Stimulated activated CD4-positive, alpha-beta T cell treated with anti-CD3 and anti-CD28 coated beads, Interleukin-2, amount 100 ng/mL, for 4 hours (primary cell): Measurements from ENCODE around the gene TAAR6.
"Not testable (repeated sequence)": the region's sequence is repeated elsewhere in the genome, so short reads cannot be mapped to it uniquely, and the experiment has no call there.

Experiments used
- DNase-seq: peaks from one replicate; pipeline ENCODE4 v3.0.0-alpha.2; 2020; ENCODE audit warnings: low read depth

TAAR6 gene, protein sequence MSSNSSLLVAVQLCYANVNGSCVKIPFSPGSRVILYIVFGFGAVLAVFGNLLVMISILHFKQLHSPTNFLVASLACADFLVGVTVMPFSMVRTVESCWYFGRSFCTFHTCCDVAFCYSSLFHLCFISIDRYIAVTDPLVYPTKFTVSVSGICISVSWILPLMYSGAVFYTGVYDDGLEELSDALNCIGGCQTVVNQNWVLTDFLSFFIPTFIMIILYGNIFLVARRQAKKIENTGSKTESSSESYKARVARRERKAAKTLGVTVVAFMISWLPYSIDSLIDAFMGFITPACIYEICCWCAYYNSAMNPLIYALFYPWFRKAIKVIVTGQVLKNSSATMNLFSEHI

DNA sequence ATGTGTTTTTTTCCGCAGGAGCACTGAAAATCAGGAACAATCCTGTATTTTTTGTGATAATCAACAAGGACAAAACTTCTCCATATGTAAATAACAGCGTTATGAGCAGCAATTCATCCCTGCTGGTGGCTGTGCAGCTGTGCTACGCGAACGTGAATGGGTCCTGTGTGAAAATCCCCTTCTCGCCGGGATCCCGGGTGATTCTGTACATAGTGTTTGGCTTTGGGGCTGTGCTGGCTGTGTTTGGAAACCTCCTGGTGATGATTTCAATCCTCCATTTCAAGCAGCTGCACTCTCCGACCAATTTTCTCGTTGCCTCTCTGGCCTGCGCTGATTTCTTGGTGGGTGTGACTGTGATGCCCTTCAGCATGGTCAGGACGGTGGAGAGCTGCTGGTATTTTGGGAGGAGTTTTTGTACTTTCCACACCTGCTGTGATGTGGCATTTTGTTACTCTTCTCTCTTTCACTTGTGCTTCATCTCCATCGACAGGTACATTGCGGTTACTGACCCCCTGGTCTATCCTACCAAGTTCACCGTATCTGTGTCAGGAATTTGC, at the start of gene TAAR6:
Gene TAAR6 (plus strand): TSS at position 102 of the 557 bp plus-strand sequence. CDS start 0 bp downstream, at position 102.
- DNase-seq: no peak

DNA sequence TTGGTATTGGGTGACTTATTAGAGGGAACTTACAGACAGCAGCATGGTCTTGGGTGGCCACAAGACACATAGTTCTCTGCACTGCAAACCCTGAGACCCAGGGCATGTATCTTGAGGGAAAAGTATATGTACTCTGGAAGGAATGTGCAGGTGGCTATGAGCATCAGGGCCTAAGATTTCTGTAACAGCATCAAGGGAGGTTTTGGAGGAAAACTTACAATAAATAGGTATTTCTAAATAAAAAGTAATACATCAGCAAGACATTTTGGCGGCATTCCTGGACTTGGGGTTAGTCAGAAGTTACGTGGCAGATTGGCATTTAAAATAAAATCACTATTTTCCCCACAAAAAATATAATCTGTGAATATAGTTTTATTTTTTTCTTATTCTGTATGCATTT, 49.2 kb upstream of the TAAR6 start:
- DNase-seq: no peak

DNA sequence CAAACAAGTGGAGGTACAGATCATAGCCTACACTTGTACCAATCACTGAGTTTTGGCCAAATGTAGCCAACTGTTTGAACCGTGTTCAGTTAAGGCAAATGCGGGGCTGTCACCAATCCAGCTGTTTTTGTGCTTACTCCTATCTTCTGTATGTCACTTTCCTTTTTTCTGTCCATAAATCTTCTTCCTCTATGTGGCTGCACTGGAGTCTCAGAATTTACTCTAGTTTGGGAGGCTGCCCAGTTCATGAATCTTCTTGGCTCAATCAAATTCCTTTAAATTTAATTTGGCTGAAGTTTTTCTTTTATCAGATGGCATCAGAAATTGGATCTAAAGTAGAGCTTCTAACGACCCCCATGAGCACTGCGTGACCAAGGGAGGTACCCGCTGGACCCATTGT, 45.5 kb upstream of the TAAR6 start:
- DNase-seq: no peak

DNA sequence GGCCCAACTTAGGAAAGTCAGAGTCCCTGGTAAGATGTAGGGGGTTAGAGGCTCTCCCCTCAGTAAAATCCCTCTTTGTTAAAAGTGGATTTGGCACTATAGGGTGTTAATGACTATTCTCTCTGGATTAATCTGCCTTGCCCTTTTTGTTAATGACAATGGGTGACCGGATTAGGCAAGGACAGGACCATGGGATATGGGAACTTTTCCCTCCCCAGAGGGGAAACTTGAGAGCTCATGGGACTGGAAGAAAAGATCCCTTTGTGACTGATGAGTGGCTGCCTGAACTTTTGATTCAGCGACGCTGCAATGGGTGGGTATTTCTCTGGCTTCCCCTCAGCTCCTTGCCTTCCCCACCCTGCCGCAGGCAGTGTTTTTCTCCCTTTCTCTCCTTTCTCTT, 44.3 kb upstream of the TAAR6 start:
- no peak for DNase-seq

DNA sequence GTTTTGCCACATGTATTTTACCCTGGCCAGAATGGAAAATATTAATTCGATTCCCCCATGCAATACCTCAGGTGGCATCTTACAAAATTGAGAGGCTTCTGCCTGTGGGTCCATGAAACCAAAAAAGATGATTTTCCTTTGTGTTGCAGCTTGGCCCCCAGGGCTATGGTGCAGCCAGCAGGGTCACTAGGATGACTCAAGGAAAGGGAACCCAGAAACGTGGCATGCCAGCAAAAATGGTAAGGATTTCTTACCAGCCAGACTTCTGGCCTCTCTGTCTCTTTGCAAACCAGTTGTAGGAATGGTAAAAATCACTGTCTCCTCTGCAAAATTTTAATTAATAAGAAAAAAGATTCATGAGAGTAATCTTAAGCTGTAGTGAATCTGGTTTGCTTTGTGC, 43.7 kb upstream of the TAAR6 start:
- no peak for DNase-seq

DNA sequence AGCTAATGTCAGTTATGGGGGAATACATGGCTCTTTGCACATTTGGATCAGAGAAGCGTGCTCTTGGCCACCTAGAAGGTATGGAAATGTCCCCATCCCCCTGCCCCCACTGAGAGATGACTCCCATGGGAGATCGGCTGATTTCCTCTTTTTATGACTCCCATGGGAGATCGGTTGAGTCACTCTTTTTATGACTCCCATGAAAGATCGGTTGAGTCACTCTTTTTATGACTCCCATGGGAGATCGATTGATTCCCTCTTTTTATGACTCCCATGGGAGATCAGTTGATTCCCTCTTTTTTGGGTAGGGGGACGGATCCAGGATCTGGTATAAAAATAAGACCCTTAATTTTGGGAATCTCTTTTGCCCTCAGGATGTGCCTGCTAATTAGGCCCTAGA, 42.3 kb upstream of the TAAR6 start:
- no peak for DNase-seq

DNA sequence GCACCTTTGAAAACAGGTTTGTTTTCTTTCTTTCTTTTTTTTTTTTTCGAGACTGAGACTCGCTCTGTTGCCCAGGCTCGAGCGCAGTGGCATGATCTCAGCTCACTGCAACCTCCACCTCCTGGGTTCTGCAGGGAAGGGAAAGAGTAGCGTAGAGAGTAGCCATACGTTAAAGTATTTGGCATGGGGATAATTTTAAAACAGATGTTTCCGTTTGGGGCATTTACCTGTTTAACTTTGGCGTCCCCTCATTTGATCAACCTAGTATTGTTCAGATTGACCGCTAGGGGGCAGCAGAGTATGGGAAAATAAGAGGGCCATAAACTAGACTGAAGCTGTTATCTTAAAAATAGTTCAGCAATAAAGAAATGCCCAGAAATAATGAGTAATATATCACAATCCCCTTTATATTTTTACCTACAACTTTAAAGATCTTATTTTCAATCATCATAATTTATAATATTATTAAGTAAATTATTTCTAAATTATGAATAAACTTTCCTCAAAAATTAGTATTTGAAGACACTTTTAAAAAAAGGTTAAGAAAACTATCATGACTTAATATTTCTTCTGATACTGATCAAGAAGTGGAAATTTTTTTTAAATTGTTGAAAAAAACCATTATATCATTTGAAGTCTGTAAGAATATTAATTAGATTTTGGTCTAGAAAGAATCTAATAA, 39.7 kb upstream of the TAAR6 start:
- DNase-seq: peak; percentile 50

DNA sequence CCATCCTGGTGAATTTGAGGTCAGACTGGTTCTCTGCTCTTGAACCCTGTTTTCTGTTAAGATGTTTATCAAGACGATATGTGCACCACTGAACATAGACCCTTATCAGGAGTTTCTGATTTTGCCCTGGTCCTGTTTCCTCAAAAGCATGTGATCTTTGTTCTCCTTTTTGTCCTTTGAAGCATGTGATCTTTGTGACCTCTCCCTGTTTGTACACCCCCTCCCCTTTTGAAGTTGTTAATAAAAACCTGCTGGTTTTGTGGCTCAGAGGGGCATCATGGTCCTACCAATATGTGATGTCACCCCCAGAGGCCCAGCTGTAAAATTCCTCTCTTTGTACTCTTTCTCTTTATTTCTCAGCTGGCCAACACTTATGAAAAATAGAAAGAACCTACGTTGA, 35.6 kb upstream of the TAAR6 start:
- DNase-seq: not testable (repeated sequence)

DNA sequence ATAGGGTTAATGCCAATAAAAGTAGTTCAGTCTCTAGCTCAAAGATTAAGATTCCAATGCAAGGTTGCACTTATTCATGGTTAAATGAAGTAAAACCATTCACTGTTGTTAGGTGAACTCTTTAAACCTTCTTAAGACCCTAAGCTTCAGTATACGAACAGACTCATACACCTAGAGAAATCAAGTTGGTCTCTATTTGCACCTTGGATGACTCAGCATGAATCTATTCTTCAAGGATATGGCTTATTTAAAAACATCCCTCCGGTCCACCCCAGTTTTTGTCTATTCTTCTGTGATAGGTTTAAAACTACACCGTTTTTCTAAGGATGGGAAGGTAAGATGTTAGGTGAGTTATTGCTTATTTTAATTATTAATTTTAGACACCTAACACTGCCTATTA, 33.0 kb upstream of the TAAR6 start:
- DNase-seq: no peak

DNA sequence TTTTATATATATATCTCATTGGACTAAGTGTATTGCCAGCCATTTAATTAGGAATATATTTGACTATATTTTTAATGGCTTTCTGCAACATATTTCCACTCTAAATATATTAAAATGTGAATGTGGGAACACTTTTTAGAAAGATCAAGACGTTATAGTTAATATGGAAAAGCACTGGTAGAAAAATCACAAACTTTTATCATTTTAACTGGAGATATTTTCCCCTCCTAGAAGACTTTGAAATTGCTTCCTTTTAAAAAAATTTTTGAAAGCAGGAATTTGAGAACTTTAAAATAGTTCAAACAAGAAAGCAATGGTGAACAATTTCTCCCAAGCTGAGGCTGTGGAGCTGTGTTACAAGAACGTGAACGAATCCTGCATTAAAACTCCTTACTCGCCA, 32.1 kb upstream of the TAAR6 start, which contains the start of gene TAAR9:
Gene TAAR9 (plus strand): TSS at position 301 of the 400 bp plus-strand sequence. CDS start 13 bp downstream, at position 314.
- DNase-seq: no peak

DNA sequence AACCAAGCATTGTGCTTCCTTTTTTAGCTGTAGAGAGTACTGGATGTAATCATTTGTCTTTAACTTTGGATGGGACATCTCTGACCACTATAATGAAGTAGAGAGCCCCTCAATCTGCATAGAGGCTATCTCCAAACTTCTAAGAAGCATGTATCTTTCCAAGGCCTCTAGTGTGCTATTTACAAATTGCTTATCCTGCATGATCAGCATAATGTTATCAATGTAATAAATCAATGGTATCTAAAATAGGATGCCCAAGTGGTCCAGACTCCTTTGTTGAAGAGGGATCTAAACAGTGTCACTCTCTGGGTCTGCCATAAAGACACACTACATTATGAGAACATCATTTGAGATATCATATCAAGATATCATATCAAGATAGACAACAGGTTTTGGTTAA, 25.3 kb upstream of the TAAR6 start:
- DNase-seq: no peak

DNA sequence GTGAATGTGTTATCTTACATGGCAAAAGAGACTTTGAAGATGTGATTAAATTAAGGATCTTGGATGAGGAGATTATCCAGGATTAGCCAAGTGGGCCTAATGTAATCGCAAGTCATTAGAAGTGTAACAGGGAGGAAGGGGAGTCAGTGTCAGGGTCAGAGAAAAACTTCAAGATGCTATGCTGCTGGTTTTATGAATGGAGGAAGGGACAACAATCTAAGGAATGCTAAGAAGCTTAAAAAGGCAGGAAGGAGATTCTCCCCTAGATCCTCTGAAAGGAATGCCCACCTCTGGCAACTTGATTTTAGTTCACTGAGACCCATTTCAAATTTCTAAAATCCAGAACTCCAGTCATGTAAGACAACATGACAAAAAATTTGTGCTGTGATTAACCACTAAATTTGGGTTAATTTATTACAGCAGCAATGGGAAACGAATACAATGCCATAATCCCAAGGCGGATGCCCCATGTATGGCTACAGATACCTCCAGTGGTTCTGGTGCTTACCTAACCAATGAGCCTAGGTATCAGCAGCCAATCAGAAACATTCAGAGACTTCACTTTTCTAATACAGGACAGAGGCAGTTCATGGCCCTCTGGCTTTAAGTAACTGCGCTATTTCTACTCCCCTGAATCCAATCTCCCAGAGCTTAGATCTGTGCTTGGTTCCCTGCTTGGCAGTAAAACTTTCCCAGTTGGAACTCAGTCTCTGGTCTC, 21.2 kb upstream of the TAAR6 start:
- no peak for DNase-seq

DNA sequence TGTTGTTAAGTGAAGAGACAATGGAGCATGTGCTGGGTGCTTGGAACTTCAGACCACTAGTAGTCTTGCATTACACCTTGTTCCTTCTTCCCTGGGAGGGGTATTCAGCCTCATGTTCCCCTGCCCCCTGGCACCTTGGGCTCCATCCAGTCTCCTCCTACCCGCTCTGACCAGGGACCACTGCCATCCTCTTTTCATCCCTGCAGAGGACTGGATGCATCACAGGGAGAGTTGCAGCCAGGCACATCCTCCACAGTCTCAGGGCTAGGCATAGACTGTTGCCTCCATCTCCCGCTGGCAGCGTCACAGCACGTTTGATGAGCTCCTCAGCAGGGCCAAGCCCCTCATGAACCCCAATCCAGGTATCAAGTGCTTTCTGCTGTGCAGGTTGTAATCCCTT, 18.9 kb upstream of the TAAR6 start:
- DNase-seq: no peak

DNA sequence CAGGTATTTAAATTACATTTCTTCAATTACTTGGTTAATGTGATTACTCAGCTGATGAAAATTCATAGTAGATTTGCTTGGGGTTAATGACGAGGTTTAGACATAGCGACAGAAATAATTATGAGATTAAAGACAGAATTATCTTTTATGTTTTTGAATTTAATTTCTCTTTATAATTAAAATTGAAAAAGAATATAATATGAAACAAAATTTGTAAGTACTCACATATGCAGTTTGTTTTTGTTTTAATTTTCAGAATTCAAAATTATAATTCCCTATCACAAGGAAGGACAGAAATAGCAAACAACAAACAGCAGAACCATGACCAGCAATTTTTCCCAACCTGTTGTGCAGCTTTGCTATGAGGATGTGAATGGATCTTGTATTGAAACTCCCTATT, 17.8 kb upstream of the TAAR6 start, which contains the start of gene TAAR8:
Gene TAAR8 (plus strand): TSS at position 301 of the 400 bp plus-strand sequence. CDS start 21 bp downstream, at position 322.
- DNase-seq: no peak

DNA sequence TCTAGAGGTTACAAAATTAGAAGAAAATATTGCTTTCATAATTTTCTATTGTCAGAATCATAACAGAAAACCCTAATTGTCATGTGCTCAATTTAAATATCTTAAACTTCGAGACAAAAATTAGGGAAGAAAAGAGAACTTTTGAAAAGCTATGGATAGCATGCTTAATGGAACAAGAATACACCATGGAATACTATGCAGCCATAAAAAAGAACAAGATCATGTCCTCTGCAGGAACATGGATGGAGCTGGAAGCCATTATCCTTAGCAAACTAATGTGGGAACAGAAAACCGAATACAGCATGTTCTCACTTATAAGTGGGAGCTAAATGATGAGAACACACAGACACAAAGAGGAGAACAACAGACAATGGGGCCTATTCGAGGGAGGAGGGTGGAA, 10.0 kb upstream of the TAAR6 start:
- not testable (repeated sequence) for DNase-seq

DNA sequence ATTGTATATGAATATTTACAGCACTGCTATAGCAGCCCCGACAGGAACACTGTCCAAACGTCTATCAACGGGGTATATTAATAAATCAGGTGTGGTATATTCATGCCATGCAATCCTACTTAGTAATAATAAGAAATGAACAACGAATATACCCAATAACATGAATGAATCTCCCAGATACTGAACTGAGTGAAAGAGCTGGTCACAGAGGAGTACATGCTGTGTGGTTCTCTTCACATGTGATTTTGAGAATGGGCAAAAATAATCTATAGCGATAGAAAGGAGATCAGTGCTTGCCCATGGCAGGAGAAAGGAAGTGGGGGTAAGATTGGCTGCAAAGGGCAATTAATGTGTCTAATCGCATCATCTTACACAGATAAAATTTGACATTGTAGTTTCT, 3.7 kb upstream of the TAAR6 start:
- DNase-seq: no peak

DNA sequence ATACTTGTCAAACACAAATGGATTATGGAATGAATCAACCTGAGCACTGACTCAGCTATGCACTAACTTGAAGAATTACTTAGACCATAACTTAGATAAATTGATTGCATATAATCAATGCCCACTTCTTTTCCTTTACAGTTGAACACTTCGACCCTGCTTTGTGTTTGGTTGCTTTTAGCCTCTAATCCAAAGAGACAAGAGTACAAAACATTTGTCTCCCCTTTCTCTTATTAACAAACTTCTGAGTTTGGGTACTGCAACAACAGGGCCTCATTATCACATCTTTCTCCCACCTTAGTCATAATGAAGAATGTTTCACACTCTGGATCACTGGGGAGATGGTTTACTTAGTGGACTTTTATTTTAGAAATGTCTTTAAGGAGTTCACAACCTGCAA, 2.6 kb upstream of the TAAR6 start:
- DNase-seq: no peak

DNA sequence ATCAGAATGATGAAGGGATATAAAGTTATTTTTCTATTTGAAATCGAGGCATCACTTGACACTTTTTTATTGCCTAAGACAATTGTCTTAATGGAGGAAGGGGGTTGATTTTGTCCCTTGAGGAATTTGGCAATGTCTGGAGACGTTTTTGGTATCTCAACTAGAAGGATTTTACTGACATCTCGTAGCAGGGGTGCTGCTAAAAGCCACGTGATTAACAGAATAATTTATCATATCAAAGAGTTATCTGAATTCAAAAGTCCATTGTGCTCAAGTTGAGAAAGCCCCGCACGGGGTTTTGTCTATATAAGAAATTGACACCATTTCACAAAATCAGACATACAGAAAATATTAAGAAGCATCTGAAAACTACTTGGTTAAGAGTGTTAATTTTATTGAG, 1.5 kb upstream of the TAAR6 start:
- no peak for DNase-seq

DNA sequence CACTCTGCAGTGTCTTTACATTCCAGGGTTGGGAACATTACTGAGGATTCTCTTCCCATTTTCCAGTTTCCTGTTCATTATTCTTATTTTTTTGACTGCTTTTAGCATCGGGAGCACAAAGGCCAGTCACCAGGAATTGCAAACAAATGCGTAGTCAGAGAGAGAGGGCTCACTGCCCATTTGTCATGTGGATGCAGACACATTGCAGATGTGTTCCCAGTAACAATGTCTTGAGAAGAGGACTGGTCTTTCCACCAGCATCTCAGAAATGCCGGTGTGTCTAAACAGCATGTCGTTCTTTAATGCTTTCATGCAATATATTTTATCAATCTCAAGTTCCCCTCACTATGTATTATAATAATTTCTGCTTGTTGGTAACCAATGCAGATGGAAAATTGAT, 952 bp upstream of the TAAR6 start:
- DNase-seq: no peak

DNA sequence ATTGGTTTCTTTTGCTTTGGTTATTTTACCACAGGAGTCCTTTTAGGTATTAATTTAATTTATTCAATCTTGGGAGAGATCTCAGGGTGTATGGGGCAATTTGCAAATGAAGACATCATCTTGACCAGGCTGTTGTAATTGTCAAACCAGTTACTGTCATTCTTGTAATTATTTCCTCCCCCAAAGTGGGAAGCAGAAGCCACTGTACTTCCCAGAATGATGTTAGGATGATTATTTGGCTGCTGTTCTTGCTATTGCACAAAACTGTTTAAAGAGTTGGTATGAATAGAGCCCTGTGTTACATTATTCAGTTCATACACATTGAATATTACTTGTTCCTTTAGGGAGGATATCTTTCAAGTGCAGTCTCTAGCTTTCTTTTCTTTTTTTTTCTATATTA, 1.7 kb downstream of the TAAR6 start:
- DNase-seq: no peak

DNA sequence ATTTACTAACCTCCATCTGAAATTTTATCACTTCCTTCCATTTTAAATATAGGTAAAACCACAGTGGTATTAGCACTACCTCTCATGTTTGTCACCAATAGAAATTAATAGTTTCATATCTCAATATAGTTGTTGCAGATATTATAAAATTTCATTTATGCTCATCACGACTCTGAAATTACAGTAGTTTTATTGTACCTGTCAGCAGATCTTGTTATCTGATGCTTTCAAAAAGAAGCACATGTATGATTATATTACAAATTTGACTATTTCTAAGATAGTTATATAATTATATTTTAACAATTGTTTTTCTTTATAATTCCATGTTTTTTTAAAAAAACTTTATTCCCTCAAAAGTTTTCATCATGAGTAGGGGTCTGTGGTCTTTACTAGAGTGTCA, 14.6 kb downstream of the TAAR6 start:
- DNase-seq: no peak

DNA sequence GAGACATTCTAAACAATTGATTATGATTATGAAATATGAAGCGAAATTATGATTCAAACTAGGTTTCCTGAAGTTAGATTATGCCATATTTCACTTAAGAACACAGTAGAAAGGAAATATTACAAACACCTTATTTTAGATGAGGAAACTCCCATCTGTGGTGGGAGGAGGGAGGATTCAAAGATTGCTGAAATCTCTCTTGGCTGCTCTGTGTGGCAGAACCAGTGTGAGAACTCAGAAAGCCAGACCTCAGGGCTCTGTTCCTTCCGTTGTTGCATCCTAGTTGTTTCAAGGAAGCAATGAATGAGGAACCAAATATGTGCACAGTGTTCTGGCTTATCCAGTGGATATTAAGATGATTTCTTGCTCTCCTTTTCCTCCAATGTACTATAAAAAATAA, 17.3 kb downstream of the TAAR6 start:
- no peak for DNase-seq

DNA sequence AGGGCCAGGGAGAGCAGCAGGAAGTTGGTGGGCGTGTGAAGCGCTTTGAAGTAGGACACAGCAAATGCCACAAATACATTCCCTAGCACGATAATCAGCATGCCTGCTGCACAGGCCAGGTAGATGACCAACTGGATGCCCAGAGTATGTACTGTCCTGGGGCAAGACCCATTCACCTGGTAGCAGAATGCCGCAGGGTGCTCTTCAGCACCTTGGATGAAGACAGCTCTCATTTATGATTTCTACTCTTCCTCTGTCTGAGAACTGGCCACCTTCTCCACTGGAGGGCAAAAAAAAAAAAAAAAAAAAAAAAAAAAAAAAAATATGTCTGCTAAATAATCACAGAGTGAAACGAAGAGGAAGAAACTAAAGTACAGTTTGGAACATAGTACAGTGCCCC, 19.3 kb downstream of the TAAR6 start, which contains the start of gene TAAR5:
Gene TAAR5 (minus strand): TSS at position 288 of the 400 bp plus-strand sequence. CDS start 55 bp downstream, at position 233.
- DNase-seq: no peak
